Measurements from ENCODE around the gene WNK2.

The WNK2 gene

DNA sequence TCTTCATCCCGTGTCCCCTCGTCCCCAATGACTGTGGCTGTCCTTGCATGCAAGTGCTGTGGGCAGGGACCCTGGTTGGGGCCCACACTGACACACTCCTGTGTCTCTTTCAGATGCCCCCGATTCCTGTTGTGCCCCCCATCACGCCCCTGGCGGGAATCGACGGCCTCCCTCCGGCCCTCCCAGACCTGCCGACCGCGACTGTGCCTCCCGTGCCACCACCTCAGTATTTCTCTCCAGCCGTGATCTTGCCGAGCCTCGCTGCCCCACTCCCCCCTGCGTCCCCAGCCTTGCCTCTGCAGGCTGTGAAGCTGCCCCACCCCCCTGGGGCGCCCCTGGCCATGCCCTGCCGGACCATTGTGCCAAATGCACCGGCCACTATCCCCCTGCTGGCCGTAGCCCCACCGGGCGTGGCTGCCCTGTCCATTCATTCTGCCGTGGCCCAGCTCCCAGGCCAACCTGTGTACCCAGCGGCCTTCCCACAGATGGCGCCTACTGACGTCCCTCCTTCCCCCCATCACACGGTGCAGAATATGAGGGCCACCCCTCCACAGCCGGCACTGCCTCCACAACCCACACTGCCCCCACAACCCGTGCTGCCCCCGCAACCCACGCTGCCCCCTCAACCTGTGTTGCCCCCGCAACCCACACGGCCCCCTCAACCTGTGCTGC is 75.0 kb downstream of the WNK2 start:
- no peaks in the 10 kb centered on the region for H3K36me3 ChIP-seq
- H3K4me1 ChIP-seq: no peaks in the 10 kb centered on the region
- no peaks in the 10 kb centered on the region for H3K27me3 ChIP-seq
- TF ChIP-seq, protein P1, sequence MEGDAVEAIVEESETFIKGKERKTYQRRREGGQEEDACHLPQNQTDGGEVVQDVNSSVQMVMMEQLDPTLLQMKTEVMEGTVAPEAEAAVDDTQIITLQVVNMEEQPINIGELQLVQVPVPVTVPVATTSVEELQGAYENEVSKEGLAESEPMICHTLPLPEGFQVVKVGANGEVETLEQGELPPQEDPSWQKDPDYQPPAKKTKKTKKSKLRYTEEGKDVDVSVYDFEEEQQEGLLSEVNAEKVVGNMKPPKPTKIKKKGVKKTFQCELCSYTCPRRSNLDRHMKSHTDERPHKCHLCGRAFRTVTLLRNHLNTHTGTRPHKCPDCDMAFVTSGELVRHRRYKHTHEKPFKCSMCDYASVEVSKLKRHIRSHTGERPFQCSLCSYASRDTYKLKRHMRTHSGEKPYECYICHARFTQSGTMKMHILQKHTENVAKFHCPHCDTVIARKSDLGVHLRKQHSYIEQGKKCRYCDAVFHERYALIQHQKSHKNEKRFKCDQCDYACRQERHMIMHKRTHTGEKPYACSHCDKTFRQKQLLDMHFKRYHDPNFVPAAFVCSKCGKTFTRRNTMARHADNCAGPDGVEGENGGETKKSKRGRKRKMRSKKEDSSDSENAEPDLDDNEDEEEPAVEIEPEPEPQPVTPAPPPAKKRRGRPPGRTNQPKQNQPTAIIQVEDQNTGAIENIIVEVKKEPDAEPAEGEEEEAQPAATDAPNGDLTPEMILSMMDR (IDR thresholded peaks at IDR 0.05; ENCODE audit: low read depth, low read length): no peak
- H3K9me3 ChIP-seq: no peaks in the 10 kb centered on the region
- no peak overlapping the region for H3K4me3 ChIP-seq (ENCODE audit: low read depth, low read length)
- no peak for DNase-seq

DNA sequence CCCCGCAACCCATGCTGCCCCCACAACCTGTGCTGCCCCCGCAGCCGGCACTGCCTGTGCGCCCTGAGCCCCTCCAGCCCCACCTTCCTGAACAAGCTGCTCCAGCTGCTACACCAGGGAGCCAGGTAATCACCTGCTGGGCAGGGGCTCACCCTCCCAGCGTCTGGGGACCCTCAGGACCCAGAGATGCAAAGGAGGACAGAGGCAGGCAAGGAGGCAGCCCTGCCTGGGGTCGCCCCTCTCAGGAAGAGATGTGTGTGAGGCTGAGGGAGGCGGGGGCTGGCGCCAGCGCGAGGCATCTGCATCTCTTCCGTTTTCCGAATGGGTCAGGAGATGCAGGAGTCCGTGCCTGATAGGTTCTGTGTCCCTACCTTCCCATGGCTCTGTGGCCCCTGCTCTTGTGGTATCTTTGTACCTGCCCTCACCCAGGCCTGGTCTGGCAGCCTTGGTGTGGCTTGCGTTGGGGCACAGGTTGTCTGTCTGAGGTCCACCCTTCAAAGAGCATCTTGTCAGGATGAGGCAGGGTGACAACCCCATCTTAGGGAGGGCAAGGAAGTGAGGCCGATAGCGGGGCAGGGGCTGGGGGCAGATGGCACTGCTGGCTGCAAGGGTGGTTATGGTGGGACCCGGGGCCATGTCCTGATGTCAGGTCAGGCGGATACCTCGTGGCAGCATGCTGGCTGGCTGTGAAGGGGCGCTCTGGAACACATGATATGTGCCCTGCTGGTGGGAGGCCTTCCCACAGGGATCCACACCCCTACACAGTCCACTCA is 75.7 kb downstream of the WNK2 start:
- TF ChIP-seq, protein P1 (IDR thresholded peaks at IDR 0.05; ENCODE audit: low read depth, low read length): no peak
- no peaks in the 10 kb centered on the region for H3K9me3 ChIP-seq
- H3K36me3 ChIP-seq: no peaks in the 10 kb centered on the region
- H3K27me3 ChIP-seq: no peaks in the 10 kb centered on the region
- no peak overlapping the region for H3K4me3 ChIP-seq (ENCODE audit: low read depth, low read length)
- DNase-seq: no peak
- no peaks in the 10 kb centered on the region for H3K4me1 ChIP-seq

DNA sequence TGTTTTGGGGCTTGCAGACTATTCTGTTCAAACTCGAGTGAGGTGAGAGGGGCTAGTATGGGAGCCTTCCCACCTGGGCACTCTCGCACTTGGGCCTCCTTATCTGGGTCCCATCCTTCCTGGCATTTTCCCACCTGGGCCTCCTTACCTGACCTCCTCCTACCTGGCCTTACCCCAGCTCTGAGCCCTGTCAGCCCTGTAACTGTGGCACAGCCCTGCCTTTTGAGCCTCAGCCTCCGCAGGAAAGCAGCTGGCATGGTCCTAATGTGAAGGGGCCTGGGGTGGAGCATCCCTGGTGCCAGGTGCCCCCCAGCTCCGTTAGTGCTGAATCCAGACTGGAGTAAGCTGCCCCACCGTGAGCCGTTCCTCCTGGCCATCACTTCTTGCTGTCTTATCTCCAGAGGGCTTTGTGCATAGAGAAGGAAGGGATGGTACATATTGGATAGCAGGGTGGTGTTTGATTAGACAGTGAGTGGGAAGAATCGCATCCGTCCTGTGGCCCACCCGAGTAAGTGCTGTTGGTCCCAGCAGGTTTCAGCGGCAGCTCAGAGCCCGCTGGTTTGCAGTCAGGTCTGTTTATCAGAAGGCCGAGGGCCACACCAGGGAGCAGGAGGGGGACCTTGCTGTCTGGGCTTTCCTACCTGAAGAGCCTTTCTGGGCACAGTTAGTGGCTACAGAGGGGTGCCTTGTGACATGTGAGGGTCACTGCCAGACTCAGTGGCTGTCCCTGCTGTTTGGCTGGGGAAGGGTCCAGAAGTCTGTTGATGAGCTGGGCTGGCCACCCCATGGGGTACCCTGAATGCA is 76.5 kb downstream of the WNK2 start:
- no peak for DNase-seq
- no peak overlapping the region for H3K4me3 ChIP-seq (ENCODE audit: low read depth, low read length)
- H3K27me3 ChIP-seq: no peaks in the 10 kb centered on the region
- no peaks in the 10 kb centered on the region for H3K9me3 ChIP-seq
- TF ChIP-seq, protein P1 (IDR thresholded peaks at IDR 0.05; ENCODE audit: low read depth, low read length): no peak
- H3K4me1 ChIP-seq: no peaks in the 10 kb centered on the region
- H3K36me3 ChIP-seq: no peaks in the 10 kb centered on the region

DNA sequence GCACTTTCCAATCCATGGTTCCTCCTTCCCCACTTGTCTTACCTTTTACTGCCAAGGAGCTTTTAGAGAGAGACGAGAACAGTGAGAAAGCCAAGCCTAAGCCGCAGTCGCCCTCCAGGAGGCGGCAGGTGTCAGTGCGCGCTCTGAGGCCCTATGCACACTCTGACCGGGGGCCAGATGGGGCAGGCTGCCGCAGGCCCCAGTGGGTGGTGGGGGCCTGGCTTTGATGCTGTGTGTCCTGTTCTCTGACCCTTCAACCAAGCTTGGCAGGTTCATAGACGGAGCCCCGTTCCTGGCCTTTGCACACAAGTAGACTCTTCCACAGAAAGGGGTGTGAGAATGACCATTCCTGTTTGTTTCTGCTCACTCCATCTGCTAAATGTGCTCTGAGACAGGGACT is 77.3 kb downstream of the WNK2 start:
- Histone ChIP-seq H3K4me1 (no peaks in the 10 kb centered on the region), H3K9me3 (no peaks in the 10 kb centered on the region), H3K36me3 (no peaks in the 10 kb centered on the region), H3K27me3 (no peaks in the 10 kb centered on the region), H3K4me3 (ENCODE audit: low read depth, low read length) (no peak overlapping the region)
- DNase-seq: no peak
- TF ChIP-seq, protein P1 (IDR thresholded peaks at IDR 0.05; ENCODE audit: low read depth, low read length): no peak

DNA sequence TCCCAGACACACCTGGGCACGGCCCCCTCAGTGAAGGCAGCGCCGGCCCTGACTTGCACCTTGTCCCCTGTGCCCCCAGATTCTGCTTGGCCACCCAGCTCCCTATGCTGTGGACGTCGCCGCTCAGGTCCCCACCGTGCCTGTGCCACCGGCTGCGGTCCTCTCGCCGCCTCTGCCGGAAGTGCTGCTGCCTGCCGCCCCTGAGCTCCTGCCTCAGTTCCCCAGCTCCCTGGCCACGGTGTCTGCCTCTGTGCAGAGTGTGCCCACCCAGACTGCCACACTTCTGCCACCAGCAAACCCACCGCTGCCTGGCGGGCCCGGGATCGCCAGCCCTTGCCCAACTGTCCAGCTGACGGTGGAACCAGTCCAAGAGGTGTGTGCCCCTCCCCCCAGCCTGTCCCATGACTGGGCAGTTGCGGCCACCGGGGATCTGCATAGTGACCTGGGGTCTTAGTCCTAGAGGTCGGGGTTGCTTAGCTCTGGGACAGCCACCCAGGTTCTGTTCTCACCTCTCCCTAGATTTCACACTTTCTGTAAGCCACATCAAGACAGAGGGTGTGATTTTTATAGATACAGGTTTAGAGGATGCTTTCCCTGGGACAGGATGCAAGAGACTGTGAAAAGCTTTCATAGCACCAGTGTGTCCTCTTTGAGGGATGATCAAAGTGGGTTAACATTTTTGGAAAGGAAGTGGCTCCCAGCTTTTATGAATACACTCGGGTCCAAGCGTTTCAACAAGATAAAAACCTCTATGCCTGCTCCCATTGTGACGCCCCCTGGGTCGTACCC is 78.0 kb downstream of the WNK2 start:
- Histone ChIP-seq H3K4me3 (ENCODE audit: low read depth, low read length) (no peak overlapping the region), H3K9me3 (no peaks in the 10 kb centered on the region), H3K4me1 (no peaks in the 10 kb centered on the region), H3K27me3 (no peaks in the 10 kb centered on the region), H3K36me3 (no peaks in the 10 kb centered on the region)
- DNase-seq: no peak
- TF ChIP-seq, protein P1 (IDR thresholded peaks at IDR 0.05; ENCODE audit: low read depth, low read length): no peak
